DND-41 (cell line): ENCODE data around the gene C1QTNF12.
A peak's percentile ranks its signal among the peaks of the same experiment; 100 is the strongest.

ENCODE experiments used
- ATAC-seq: fragments of 200-7000 bp; cut with Tn5 transposase; 3 replicates; pipeline ENCODE4 v1.9.1; 2021; ENCODE audit warnings: low read depth; ENCODE audit not compliant: insufficient read depth
- DNase-seq: peaks from one replicate; pipeline ENCODE4 v3.0.0-alpha.2; 2020
- H2AFZ ChIP-seq: 2 replicates; pipeline ENCODE4 v1.6.0; 2012; ENCODE audit warnings: low read depth, low read length
- H3K27ac ChIP-seq: 2 replicates; pipeline ENCODE4 v1.5.1; 2012; ENCODE audit warnings: low read length, inconsistent platforms
- H3K27me3 ChIP-seq: fragments of 200-600 bp; sonication (generic); 2 replicates; pipeline ENCODE4 v1.6.0; 2012; ENCODE audit warnings: low read length, mild to moderate bottlenecking, inconsistent platforms; ENCODE audit not compliant: insufficient read depth, poor library complexity
- H3K36me3 ChIP-seq: 2 replicates; pipeline ENCODE4 v1.5.1; 2012; ENCODE audit warnings: low read length, inconsistent platforms; ENCODE audit not compliant: insufficient read depth
- H3K4me1 ChIP-seq: 2 replicates; pipeline ENCODE4 v1.5.1; 2012; ENCODE audit warnings: mild to moderate bottlenecking, low read length; ENCODE audit not compliant: insufficient read depth
- H3K4me2 ChIP-seq: 2 replicates; pipeline ENCODE4 v1.6.0; 2012; ENCODE audit warnings: mild to moderate bottlenecking, moderate library complexity, low read length, inconsistent platforms; ENCODE audit not compliant: insufficient read depth
- H3K4me3 ChIP-seq, 2 experiments: fragments of 200-600 bp in 1 of 2; shearing (Covaris generic) in 1 of 2; 2 replicates each; pipeline ENCODE4 v1.5.1; 2012 to 2016; ENCODE audit warnings: inconsistent platforms in 2 of 2, low read length in 2 of 2, mild to moderate bottlenecking in 2 of 2, low read depth in 1 of 2, moderate library complexity in 1 of 2
- H3K79me2 ChIP-seq: 2 replicates; pipeline ENCODE4 v1.6.0; 2012; ENCODE audit warnings: low read length, inconsistent platforms; ENCODE audit not compliant: insufficient read depth
- H3K9ac ChIP-seq: 2 replicates; pipeline ENCODE4 v1.6.0; 2012; ENCODE audit warnings: low read depth, mild to moderate bottlenecking, inconsistent platforms, low read length, moderate library complexity
- H3K9me3 ChIP-seq: 2 replicates; pipeline ENCODE4 v1.5.1; 2012; ENCODE audit warnings: low read length, moderate library complexity, mild to moderate bottlenecking, inconsistent platforms; ENCODE audit not compliant: insufficient read depth, severe bottlenecking
- H4K20me1 ChIP-seq: 2 replicates; pipeline ENCODE4 v1.6.0; 2012; ENCODE audit warnings: low read length; ENCODE audit not compliant: insufficient read depth
- CTCF ChIP-seq: IDR thresholded peaks from 2 replicates; pipeline ENCODE4 v1.5.1; 2012; ENCODE audit warnings: borderline replicate concordance, low read length, moderate library complexity, mild to moderate bottlenecking; ENCODE audit not compliant: poor library complexity, severe bottlenecking; ENCODE audit errors: extremely low read depth
- EZH2 ChIP-seq: IDR thresholded peaks from 3 replicates; pipeline ENCODE4 v1.6.1; 2012; ENCODE audit warnings: borderline replicate concordance, low read depth, mild to moderate bottlenecking, moderate library complexity, low read length, inconsistent platforms; ENCODE audit not compliant: severe bottlenecking

Gene C1QTNF12

GRCh38 chr1:1238702-1239178, 7.8 kb downstream of the C1QTNF12 start:
- no peak overlapping the region for H3K9ac ChIP-seq
- H2AFZ ChIP-seq, result no peak overlapping the region
- H3K4me1 ChIP-seq, result peaks cover 9% of the 10 kb centered on the region
- H4K20me1 ChIP-seq, result peaks cover 36% of the 10 kb centered on the region
- no peaks in the 10 kb centered on the region for H3K27me3 ChIP-seq
- no peak for TF ChIP-seq EZH2
- no peak for TF ChIP-seq CTCF
- ATAC-seq, result no peak
- peaks cover 16% of the 10 kb centered on the region for H3K36me3 ChIP-seq
- H3K4me3 ChIP-seq, result no peak overlapping the region
- DNase-seq, result no peak
- H3K27ac ChIP-seq, result no peak overlapping the region
- no peaks in the 10 kb centered on the region for H3K9me3 ChIP-seq
- peaks cover 13% of the 10 kb centered on the region for H3K79me2 ChIP-seq
- no peak overlapping the region for H3K4me2 ChIP-seq

GRCh38 chr1:1237874-1238701, 8.4 kb downstream of the C1QTNF12 start:
- H3K9ac ChIP-seq, result no peak overlapping the region
- TF ChIP-seq CTCF, result no peak
- no peak for TF ChIP-seq EZH2
- no peak overlapping the region for H3K27ac ChIP-seq
- no peaks in the 10 kb centered on the region for H3K9me3 ChIP-seq
- peaks cover 16% of the 10 kb centered on the region for H3K4me1 ChIP-seq
- peaks cover 23% of the 10 kb centered on the region for H3K36me3 ChIP-seq
- no peak overlapping the region for H3K4me3 ChIP-seq
- ATAC-seq (0 out of 3 replicates have a peak, but pooled peaks have one; percentile 4), DNase-seq (no peak)
- no peak overlapping the region for H2AFZ ChIP-seq
- H4K20me1 ChIP-seq, result peaks cover 43% of the 10 kb centered on the region
- H3K27me3 ChIP-seq, result no peaks in the 10 kb centered on the region
- no peak overlapping the region for H3K4me2 ChIP-seq
- peaks cover 20% of the 10 kb centered on the region for H3K79me2 ChIP-seq

GRCh38 chr1:1236945-1237873, 9.3 kb downstream of the C1QTNF12 start:
- peaks cover 24% of the 10 kb centered on the region for H3K4me1 ChIP-seq
- no peak overlapping the region for H3K4me3 ChIP-seq
- TF ChIP-seq CTCF, result no peak
- no peak for TF ChIP-seq EZH2
- H4K20me1 ChIP-seq, result peaks cover 44% of the 10 kb centered on the region
- ATAC-seq (no peak), DNase-seq (no peak)
- H3K36me3 ChIP-seq, result peaks cover 25% of the 10 kb centered on the region
- H3K9me3 ChIP-seq, result no peaks in the 10 kb centered on the region
- no peak overlapping the region for H3K4me2 ChIP-seq
- H3K9ac ChIP-seq, result no peak overlapping the region
- H2AFZ ChIP-seq, result no peak overlapping the region
- H3K27me3 ChIP-seq, result no peaks in the 10 kb centered on the region
- peaks cover 29% of the 10 kb centered on the region for H3K79me2 ChIP-seq
- no peak overlapping the region for H3K27ac ChIP-seq
